IMR-90 (cell line): ENCODE results near the gene TRIM75. TPM values are rescaled to one million over a fixed set of nuclear protein-coding genes. Genes with fewer than 3 reads are reported as not detected.

Experiments used
- ATAC-seq: fragments of 200-7000 bp; cut with Tn5 transposase; 2 replicates; pipeline ENCODE4 v1.9.1; 2020; ENCODE audit warnings: low read depth, mild to moderate bottlenecking, moderate library complexity
- Bru-seq: library from RNA; stranded (reverse); fragments of 400-500 nt; gene quantifications from one replicate; lab custom pipeline; 2021; lab: Mats Ljungman, UMichigan
- BruChase-seq, 2 experiments: library from RNA; stranded (reverse); fragments of 400-500 nt; gene quantifications; one replicate each; lab custom pipeline; 2021; lab: Mats Ljungman, UMichigan
- BruUV-seq: library from RNA; stranded (reverse); fragments of 400-500 nt; replicated peaks from 2 replicates; lab custom pipeline; 2021; lab: Mats Ljungman, UMichigan
- CTCF ChIA-PET: fragments of 300-600 bp; formaldehyde crosslinking; extraction: SDS; loops from one replicate; lab custom pipeline; 2021; ENCODE audit warnings: antibody characterized with exemption; lab: Yijun Ruan, JAX
- POLR2A ChIA-PET: fragments of 300-600 bp; sonication (Branson Sonifier 250); formaldehyde crosslinking; loops from one replicate; lab custom pipeline; 2022; ENCODE audit warnings: antibody characterized with exemption; ENCODE audit not compliant: unreplicated experiment; lab: Charles Lee
- DNase-seq: peaks from one replicate; pipeline ENCODE4 v3.0.0; 2013
- H2AFZ ChIP-seq: replicated peaks from 2 replicates; pipeline ENCODE3; 2013; ENCODE audit warnings: low read length, mild to moderate bottlenecking; ENCODE audit not compliant: poor library complexity
- H2AK5ac ChIP-seq: 2 replicates; pipeline ENCODE4 v1.6.1; 2013; ENCODE audit warnings: low read depth, low read length, inconsistent platforms
- H2AK9ac ChIP-seq: replicated peaks from 2 replicates; pipeline ENCODE3; 2013; ENCODE audit warnings: mild to moderate bottlenecking, low read depth, low read length, moderate library complexity; ENCODE audit not compliant: poor library complexity
- H2BK120ac ChIP-seq: 2 replicates; pipeline ENCODE4 v1.6.1; 2013; ENCODE audit warnings: low read depth, low read length, inconsistent platforms
- H2BK15ac ChIP-seq: 3 replicates; pipeline ENCODE4 v1.6.1; 2013; ENCODE audit warnings: low read depth, low read length, inconsistent platforms
- H2BK20ac ChIP-seq: 2 replicates; pipeline ENCODE4 v1.6.1; 2013; ENCODE audit warnings: low read depth, mild to moderate bottlenecking, inconsistent platforms, low read length, moderate library complexity
- H2BK5ac ChIP-seq: 2 replicates; pipeline ENCODE4 v1.6.1; 2013; ENCODE audit warnings: mild to moderate bottlenecking, low read depth, low read length, inconsistent platforms; ENCODE audit not compliant: poor library complexity, severe bottlenecking
- H3K14ac ChIP-seq: replicated peaks from 2 replicates; pipeline ENCODE4 v1.6.1; 2013; ENCODE audit warnings: low read depth, low read length, inconsistent platforms
- H3K18ac ChIP-seq: 2 replicates; pipeline ENCODE4 v1.6.1; 2013; ENCODE audit warnings: low read depth, low read length, control low read depth
- H3K23ac ChIP-seq: 2 replicates; pipeline ENCODE4 v1.6.1; 2013; ENCODE audit warnings: low read depth, low read length, inconsistent platforms
- H3K27ac ChIP-seq: 2 replicates; pipeline ENCODE4 v1.5.1; 2013; ENCODE audit warnings: mild to moderate bottlenecking, control low read depth, low read length; ENCODE audit not compliant: insufficient read depth
- H3K27me3 ChIP-seq: 2 replicates; pipeline ENCODE4 v1.6.1; 2013; ENCODE audit warnings: low read length; ENCODE audit not compliant: control insufficient read depth, insufficient read depth
- H3K36me3 ChIP-seq: 2 replicates; pipeline ENCODE4 v1.6.1; 2013; ENCODE audit warnings: low read length, mixed read lengths; ENCODE audit not compliant: control insufficient read depth, insufficient read depth
- H3K4ac ChIP-seq: 2 replicates; pipeline ENCODE4 v1.6.1; 2013; ENCODE audit warnings: low read depth, low read length, inconsistent platforms
- H3K4me1 ChIP-seq: 2 replicates; pipeline ENCODE4 v1.6.1; 2013; ENCODE audit warnings: low read length, mixed read lengths; ENCODE audit not compliant: control insufficient read depth, insufficient read depth
- H3K4me2 ChIP-seq: 2 replicates; pipeline ENCODE4 v1.6.1; 2013; ENCODE audit warnings: low read depth, mild to moderate bottlenecking, control low read depth, low read length, moderate library complexity
- H3K4me3 ChIP-seq: 2 replicates; pipeline ENCODE4 v1.5.1; 2013; ENCODE audit warnings: low read depth, mild to moderate bottlenecking, control low read depth, low read length, moderate library complexity; ENCODE audit not compliant: insufficient read depth
- H3K56ac ChIP-seq: 2 replicates; pipeline ENCODE4 v1.6.1; 2013; ENCODE audit warnings: low read length, inconsistent platforms; ENCODE audit not compliant: insufficient read depth; ENCODE audit errors: extremely low read depth
- H3K79me1 ChIP-seq, 2 experiments: 2 replicates each; pipeline ENCODE4 v1.6.1; 2013; ENCODE audit warnings: low read length in 2 of 2, inconsistent platforms in 1 of 2, low read depth in 1 of 2
- H3K9ac ChIP-seq: 2 replicates; pipeline ENCODE4 v1.6.1; 2013; ENCODE audit warnings: low read depth, low read length, control low read depth
- H3K9me1 ChIP-seq: 2 replicates; pipeline ENCODE4 v1.6.1; 2013; ENCODE audit warnings: low read length, inconsistent platforms; ENCODE audit not compliant: insufficient read depth
- H3K9me3 ChIP-seq: 2 replicates; pipeline ENCODE4 v1.6.1; 2013; ENCODE audit warnings: low read length; ENCODE audit not compliant: control insufficient read depth, insufficient read depth
- H4K20me1 ChIP-seq: 2 replicates; pipeline ENCODE4 v1.6.1; 2013; ENCODE audit warnings: low read length, inconsistent platforms; ENCODE audit not compliant: insufficient read depth
- H4K5ac ChIP-seq: 2 replicates; pipeline ENCODE4 v1.6.1; 2013; ENCODE audit warnings: mild to moderate bottlenecking, low read depth, low read length, control low read depth
- H4K8ac ChIP-seq, 2 experiments: 2 replicates each; pipeline ENCODE4 v1.6.1; 2013; ENCODE audit warnings: low read depth in 2 of 2, low read length in 2 of 2, control low read depth in 1 of 2, inconsistent platforms in 1 of 2
- H4K91ac ChIP-seq: 2 replicates; pipeline ENCODE4 v1.6.1; 2013; ENCODE audit warnings: low read depth, low read length, inconsistent platforms; ENCODE audit not compliant: insufficient read depth
- BHLHE40 ChIP-seq: fragments of 150-350 bp; IDR thresholded peaks from 2 replicates; pipeline ENCODE4 v1.6.1; 2016; ENCODE audit warnings: mild to moderate bottlenecking, low read depth, low read length
- CHD1 ChIP-seq: IDR thresholded peaks from 2 replicates; pipeline ENCODE4 v1.6.1; 2012; ENCODE audit warnings: low read depth, low read length, improper control_type of control experiment
- FOS ChIP-seq: fragments of 150-350 bp; IDR thresholded peaks from 2 replicates; pipeline ENCODE4 v1.6.1; 2016; ENCODE audit warnings: low read depth, low read length
- MAFK ChIP-seq: IDR thresholded peaks from 2 replicates; pipeline ENCODE4 v1.6.1; 2012; ENCODE audit warnings: low read depth, low read length, improper control_type of control experiment
- MAZ ChIP-seq: IDR thresholded peaks from 2 replicates; pipeline ENCODE4 v1.6.1; 2012; ENCODE audit warnings: low read depth, mild to moderate bottlenecking, low read length, improper control_type of control experiment, moderate library complexity, borderline replicate concordance
- MXI1 ChIP-seq: IDR thresholded peaks from 2 replicates; pipeline ENCODE4 v1.6.1; 2012; ENCODE audit warnings: low read depth, mild to moderate bottlenecking, low read length, moderate library complexity, borderline replicate concordance
- POLR2A ChIP-seq: IDR thresholded peaks from 2 replicates; pipeline ENCODE4 v1.6.1; 2012; ENCODE audit warnings: mild to moderate bottlenecking, low read depth, low read length
- RAD21 ChIP-seq: IDR thresholded peaks from 2 replicates; pipeline ENCODE4 v1.6.1; 2012; ENCODE audit warnings: low read length, improper control_type of control experiment
- RCOR1 ChIP-seq: IDR thresholded peaks from 2 replicates; pipeline ENCODE4 v1.6.1; 2012; ENCODE audit warnings: mild to moderate bottlenecking, low read length, improper control_type of control experiment; ENCODE audit not compliant: insufficient replicate concordance
- RFX5 ChIP-seq: IDR thresholded peaks from 2 replicates; pipeline ENCODE4 v1.8.0; 2012; ENCODE audit warnings: low read depth, mild to moderate bottlenecking, low read length, moderate library complexity
- SMC3 ChIP-seq: fragments of 150-350 bp; IDR thresholded peaks from 2 replicates; pipeline ENCODE4 v1.6.1; 2016; ENCODE audit warnings: low read depth, mild to moderate bottlenecking, antibody characterized with exemption, low read length, moderate library complexity
- WGBS, 2 experiments: methylation state at CpG; one replicate each; pipeline versions ENCODE4 v1.1.5 to v1.1.7; 2013; ENCODE audit warnings: missing lambda C conversion rate in 2 of 2; ENCODE audit not compliant: insufficient read length in 1 of 2; ENCODE audit errors: extremely low coverage in 2 of 2; 5-methylcytosine and 5-hydroxymethylcytosine counted together
- dilution Hi-C: fragments of 300-500 bp; cut with HindIII; formaldehyde crosslinking; loops from one replicate; pipeline ENCODE4 v1.14.3; 2018; ENCODE audit warnings: low sequenced_read_pairs; ENCODE audit not compliant: unreplicated experiment
- in situ Hi-C: fragments of 300-500 bp; cut with MboI; formaldehyde crosslinking; loops from 3 replicates; pipeline ENCODE4 v1.14.3; 2019; ENCODE audit warnings: low sequenced_read_pairs, inconsistent platforms, mixed read lengths
- intact Hi-C: fragments of 100-400 bp; cut with micrococcal nuclease; formaldehyde crosslinking; loops from 2 replicates; pipeline ENCODE4 v1.10.0; 2022
- long read RNA-seq: library from polyadenylated mRNA; unstranded; transcript quantifications from one replicate; pipeline ENCODE4 v2.0.0, GENCODE V29; 2021; ENCODE audit not compliant: unreplicated experiment
- polyA plus RNA-seq, 3 experiments: library from polyadenylated mRNA; depleted of rRNA; stranded (reverse); fragments of >200 nt; gene quantifications; 2 replicates each; pipeline ENCODE4 v1.2.3, GENCODE V29; 2012; ENCODE audit warnings: low replicate concordance in 1 of 3
- total RNA-seq: library from RNA; depleted of rRNA; stranded (reverse); fragments of >200 nt; gene quantifications from 2 replicates; pipeline ENCODE4 v1.2.3, GENCODE V29; 2012; rRNA removed
- TF ChIP-seq, protein P1 (sequence below): conservative IDR thresholded peaks from 2 replicates; pipeline ENCODE4 v1.5.1; 2012; ENCODE audit warnings: mild to moderate bottlenecking, low read depth, low read length, improper control_type of control experiment
- TF ChIP-seq, protein P2 (sequence below): fragments of 150-350 bp; IDR thresholded peaks from 2 replicates; pipeline ENCODE4 v1.6.1; 2016; ENCODE audit warnings: low read depth, mild to moderate bottlenecking, low read length, moderate library complexity, borderline replicate concordance
- TF ChIP-seq, protein P3 (sequence below): fragments of 150-350 bp; IDR thresholded peaks from 2 replicates; pipeline ENCODE4 v1.6.1; 2017; ENCODE audit warnings: mild to moderate bottlenecking, antibody characterized with exemption, low read length, low read depth

The TRIM75 gene
- total RNA-seq (not detected in 2 replicates), polyA plus RNA-seq (2012; rRNA removed) (not detected in 2 replicates), Bru-seq, nascent RNA (not detected), BruChase-seq, experiment 1, labeled RNA remaining after a 6-hour chase (not detected), BruChase-seq, experiment 2, labeled RNA remaining after a 2-hour chase (not detected)
- not detected in 2 replicates for polyA plus RNA-seq (2012; cell fraction: cytosol; rRNA removed)
- not detected in 2 replicates for polyA plus RNA-seq (2012; cell fraction: nucleus; rRNA removed; ENCODE audit: low replicate concordance)
- long read RNA-seq = 0 reads

DNA sequence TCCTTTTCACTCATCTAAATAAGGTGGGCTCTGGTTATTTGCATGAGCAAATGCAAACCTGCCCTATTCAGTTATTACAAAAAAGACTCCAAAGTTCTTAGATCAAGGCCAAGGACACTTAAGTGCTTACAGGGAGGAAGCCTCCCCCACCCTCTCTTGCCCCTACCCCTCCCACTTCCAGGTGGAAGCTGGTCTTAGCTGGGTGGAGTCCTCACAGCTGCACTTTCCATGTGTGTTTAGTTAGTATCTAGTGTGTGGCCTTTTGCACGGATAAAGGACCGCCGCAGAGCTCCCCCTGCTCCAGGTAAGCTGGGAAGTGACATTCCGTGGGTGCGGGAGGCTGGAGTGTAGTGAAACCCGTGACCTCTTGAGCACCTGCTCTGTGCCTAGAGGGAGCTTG lies at the start of gene TRIM75:
TSS of gene TRIM75 (plus strand) at position 222 of the 400 bp plus-strand sequence. CDS start 5,282 bp downstream, outside the sequence.
- Histone ChIP-seq H3K18ac (no peak within 1 kb of the TSS), H2AK5ac (no peak within 1 kb of the TSS), H4K5ac (no peak within 1 kb of the TSS), H3K4me1 (no peaks in the 10 kb centered on the region), H3K9me3 (no peaks in the 10 kb centered on the region), H4K20me1 (no peaks in the 10 kb centered on the region), H3K79me1 (no peaks in the 10 kb centered on the region), H3K9ac (no peak within 1 kb of the TSS), H2BK120ac (no peak within 1 kb of the TSS), H3K4me3 (no peak within 1 kb of the TSS), H3K27ac (no peak within 1 kb of the TSS), H2BK20ac (no peak within 1 kb of the TSS), H3K36me3 (no peaks in the 10 kb centered on the region), H3K56ac (no peak within 1 kb of the TSS), H2AK9ac (no peak within 1 kb of the TSS), H3K9me1 (no peaks in the 10 kb centered on the region), H3K23ac (no peak within 1 kb of the TSS), H4K8ac (no peak within 1 kb of the TSS), H3K14ac (no peak within 1 kb of the TSS), H3K4me2 (no peak within 1 kb of the TSS), H3K27me3 (no peaks in the 10 kb centered on the region), H2BK15ac (no peak within 1 kb of the TSS), H2AFZ (no peak within 1 kb of the TSS), H4K91ac (no peak within 1 kb of the TSS), H2BK5ac (no peak within 1 kb of the TSS), H3K4ac (no peak within 1 kb of the TSS)
- TF ChIP-seq MAFK (no peak), RAD21 (no peak), RFX5 (no peak), SMC3 (no peak), BHLHE40 (no peak), FOS (no peak), MXI1 (no peak), RCOR1 (no peak), CHD1 (no peak), MAZ (no peak), POLR2A (no peak)
- TF ChIP-seq, protein P1, sequence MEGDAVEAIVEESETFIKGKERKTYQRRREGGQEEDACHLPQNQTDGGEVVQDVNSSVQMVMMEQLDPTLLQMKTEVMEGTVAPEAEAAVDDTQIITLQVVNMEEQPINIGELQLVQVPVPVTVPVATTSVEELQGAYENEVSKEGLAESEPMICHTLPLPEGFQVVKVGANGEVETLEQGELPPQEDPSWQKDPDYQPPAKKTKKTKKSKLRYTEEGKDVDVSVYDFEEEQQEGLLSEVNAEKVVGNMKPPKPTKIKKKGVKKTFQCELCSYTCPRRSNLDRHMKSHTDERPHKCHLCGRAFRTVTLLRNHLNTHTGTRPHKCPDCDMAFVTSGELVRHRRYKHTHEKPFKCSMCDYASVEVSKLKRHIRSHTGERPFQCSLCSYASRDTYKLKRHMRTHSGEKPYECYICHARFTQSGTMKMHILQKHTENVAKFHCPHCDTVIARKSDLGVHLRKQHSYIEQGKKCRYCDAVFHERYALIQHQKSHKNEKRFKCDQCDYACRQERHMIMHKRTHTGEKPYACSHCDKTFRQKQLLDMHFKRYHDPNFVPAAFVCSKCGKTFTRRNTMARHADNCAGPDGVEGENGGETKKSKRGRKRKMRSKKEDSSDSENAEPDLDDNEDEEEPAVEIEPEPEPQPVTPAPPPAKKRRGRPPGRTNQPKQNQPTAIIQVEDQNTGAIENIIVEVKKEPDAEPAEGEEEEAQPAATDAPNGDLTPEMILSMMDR = no peak
- TF ChIP-seq, protein P2, sequence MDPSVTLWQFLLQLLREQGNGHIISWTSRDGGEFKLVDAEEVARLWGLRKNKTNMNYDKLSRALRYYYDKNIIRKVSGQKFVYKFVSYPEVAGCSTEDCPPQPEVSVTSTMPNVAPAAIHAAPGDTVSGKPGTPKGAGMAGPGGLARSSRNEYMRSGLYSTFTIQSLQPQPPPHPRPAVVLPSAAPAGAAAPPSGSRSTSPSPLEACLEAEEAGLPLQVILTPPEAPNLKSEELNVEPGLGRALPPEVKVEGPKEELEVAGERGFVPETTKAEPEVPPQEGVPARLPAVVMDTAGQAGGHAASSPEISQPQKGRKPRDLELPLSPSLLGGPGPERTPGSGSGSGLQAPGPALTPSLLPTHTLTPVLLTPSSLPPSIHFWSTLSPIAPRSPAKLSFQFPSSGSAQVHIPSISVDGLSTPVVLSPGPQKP = no peak
- TF ChIP-seq, protein P3, sequence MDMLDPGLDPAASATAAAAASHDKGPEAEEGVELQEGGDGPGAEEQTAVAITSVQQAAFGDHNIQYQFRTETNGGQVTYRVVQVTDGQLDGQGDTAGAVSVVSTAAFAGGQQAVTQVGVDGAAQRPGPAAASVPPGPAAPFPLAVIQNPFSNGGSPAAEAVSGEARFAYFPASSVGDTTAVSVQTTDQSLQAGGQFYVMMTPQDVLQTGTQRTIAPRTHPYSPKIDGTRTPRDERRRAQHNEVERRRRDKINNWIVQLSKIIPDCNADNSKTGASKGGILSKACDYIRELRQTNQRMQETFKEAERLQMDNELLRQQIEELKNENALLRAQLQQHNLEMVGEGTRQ = no peak
- ATAC-seq (no peak), DNase-seq (no peak)
- intact Hi-C loops = no loop called here
- in situ Hi-C loops = no loop called here
- ChIA-PET POLR2A (no interaction called here), CTCF (interaction anchor here (0.6 kb wide), 1 partner anchor 1099 kb away, joined by 4 read pairs; no protein-coding TSS in a partner anchor)
- no TSS peak for BruUV-seq
- dilution Hi-C loops = no loop called here
- 91% methylated on average over 4 of the region's 6 CpGs; no CpG with 5 or more reads in 1 of the 2 experiments for WGBS, 2 experiments
